ENCODE measurements around the gene DEF6. TPM values are rescaled to one million over a fixed set of nuclear protein-coding genes. Genes with fewer than 3 reads are reported as not detected.

The DEF6 gene
- total and polyA plus RNA-seq, 2 of the 8 experiments (the other 6 are each of a cell fraction or from before 2014, with no cell fraction given), result 3.3 to 4.1 TPM

DNA sequence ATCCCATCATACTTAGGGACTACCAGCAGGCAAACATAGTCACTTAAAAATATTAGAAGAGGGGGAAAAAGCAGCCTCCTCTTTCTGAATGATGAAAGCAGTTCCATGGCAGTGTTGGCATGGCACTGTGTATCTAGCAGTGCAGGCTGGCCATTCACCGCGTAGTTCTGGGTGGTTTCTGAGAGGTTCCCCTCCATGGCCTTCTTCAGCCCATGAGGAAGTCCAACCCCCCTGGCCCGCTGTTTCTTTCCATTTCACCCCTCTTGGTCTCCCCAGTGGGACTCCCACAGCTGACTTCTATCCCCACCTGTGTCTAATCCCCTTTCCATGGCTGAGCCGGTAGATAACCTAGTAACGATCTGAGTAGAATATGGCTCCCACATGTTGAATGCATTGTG is 61.7 kb downstream of the DEF6 start:
- no peak overlapping the region for H2AFZ ChIP-seq (ENCODE audit: low read length)
- no peaks in the 10 kb centered on the region for H3K9me3 ChIP-seq (ENCODE audit: insufficient read depth in 2 of 2, low read depth in 1 of 2, low read length in 1 of 2)
- no peak overlapping the region for H4K5ac ChIP-seq (ENCODE audit: insufficient read length, low read depth, low read length)
- H2BK12ac ChIP-seq (ENCODE audit: low read depth, low read length), result no peak overlapping the region
- no peaks in the 10 kb centered on the region for H4K20me1 ChIP-seq (replicated peaks in 1 of 2; ENCODE audit: control insufficient read depth in 1 of 2, insufficient read depth in 2 of 2, low read length in 2 of 2)
- no peak overlapping the region for H3K56ac ChIP-seq (replicated peaks; ENCODE audit: insufficient read length, low read depth, low read length)
- no peak overlapping the region for H2AK5ac ChIP-seq (ENCODE audit: low read depth, low read length)
- 0 out of 2 replicates have a peak, but pooled peaks cover 2% of the 10 kb centered on the region for H3K23me2 ChIP-seq (ENCODE audit: low read depth, low read length)
- no peak overlapping the region for H3K4me3 ChIP-seq (ENCODE audit: extremely low read depth in 1 of 4, insufficient read depth in 2 of 4, low read depth in 3 of 4, low read length in 4 of 4)
- WGBS, 2 experiments (ENCODE audit: extremely low coverage in 1 of 2, insufficient coverage in 1 of 2, insufficient read length in 1 of 2, insufficient replicate concordance in 2 of 2, low coverage in 1 of 2, low lambda C conversion rate in 2 of 2, missing lambda C conversion rate in 1 of 2), result 98% methylated on average over 5 of the region's 5 CpGs; no CpG with 5 or more reads in 1 of the 2 experiments
- no peak overlapping the region for H2BK15ac ChIP-seq (ENCODE audit: low read length)
- H3K79me2 ChIP-seq (ENCODE audit: control insufficient read depth in 1 of 2, insufficient read depth in 2 of 2, low read length in 2 of 2), result peaks cover 0 to 3% of the 10 kb centered on the region in 2 experiments; a peak in 1 of 4 replicates
- no peaks in the 10 kb centered on the region; a peak in 2 of 8 replicates for H3K36me3 ChIP-seq (ENCODE audit: control insufficient read depth in 2 of 4, insufficient read depth in 4 of 4, low read length in 3 of 4)
- no peaks in the 10 kb centered on the region for H3K27me3 ChIP-seq (replicated peaks in 1 of 4; ENCODE audit: control insufficient read depth in 3 of 4, extremely low read depth in 1 of 4, insufficient read depth in 3 of 4, low read length in 3 of 4)
- H4K91ac ChIP-seq (replicated peaks; ENCODE audit: insufficient read length, low read length), result no peak overlapping the region
- H3K4me2 ChIP-seq (ENCODE audit: insufficient read depth in 1 of 2, low read depth in 2 of 2, low read length in 2 of 2), result no peak overlapping the region
- no peak overlapping the region for H2BK120ac ChIP-seq (replicated peaks; ENCODE audit: low read depth, low read length)
- FAIRE-seq, result no peak
- no peak for DNase-seq (ENCODE audit: low read depth in 1 of 2, low spot score in 2 of 2)
- no peaks in the 10 kb centered on the region; the same call in none of the 2 replicates for H3K79me1 ChIP-seq (ENCODE audit: low read depth, low read length)
- ChIA-PET CTCF (ENCODE audit: partially characterized antibody) (interaction anchor here (0.7 to 3.3 kb wide), 3 partner anchors 7 to 91 kb away, joined by 3 to 17 read pairs (median 10); no protein-coding TSS in a partner anchor), POLR2A (ENCODE audit: partially characterized antibody) (no interaction called here)
- no peak overlapping the region for H3K18ac ChIP-seq (ENCODE audit: extremely low read depth, low read length)
- H4K8ac ChIP-seq (ENCODE audit: extremely low read depth, insufficient read depth, low read length), result no peak overlapping the region
- H3K14ac ChIP-seq (ENCODE audit: insufficient read length), result no peak overlapping the region
- peaks cover 4 to 17% (median 13%) of the 10 kb centered on the region in 4 experiments for H3K4me1 ChIP-seq (replicated peaks in 1 of 4; ENCODE audit: control insufficient read depth in 3 of 4, insufficient read depth in 4 of 4, low read length in 3 of 4)
- no peak overlapping the region for H3K9ac ChIP-seq (replicated peaks in 1 of 4; ENCODE audit: extremely low read depth in 1 of 4, low read depth in 3 of 4, low read length in 3 of 4)
- H3K23ac ChIP-seq (ENCODE audit: insufficient read length), result no peak overlapping the region
- no peak overlapping the region for H2BK20ac ChIP-seq (ENCODE audit: low read length)
- H3K27ac ChIP-seq (ENCODE audit: low read depth, low read length), result no peak overlapping the region
- no peak overlapping the region for H3K4ac ChIP-seq (replicated peaks; ENCODE audit: insufficient read length, low read depth, low read length)
- H2BK5ac ChIP-seq (ENCODE audit: low read depth, low read length), result no peak overlapping the region
- TF ChIP-seq BRCA1 (IDR thresholded peaks at IDR 0.05; ENCODE audit: low read depth, low read length), result no peak
- no peak for TF ChIP-seq GABPA (IDR thresholded peaks at IDR 0.05; ENCODE audit: borderline replicate concordance, insufficient read depth, low read length)
- no peak for TF ChIP-seq GTF2F1 (IDR thresholded peaks at IDR 0.05; ENCODE audit: borderline replicate concordance, low read depth, low read length)
- no peak for TF ChIP-seq TCF12 (IDR thresholded peaks at IDR 0.05; ENCODE audit: low read depth, low read length)
- TF ChIP-seq SAP30 (IDR thresholded peaks at IDR 0.05; ENCODE audit: insufficient read depth, insufficient replicate concordance, low read length), result no peak
- TF ChIP-seq SIN3A (conservative IDR thresholded peaks at IDR 0.05 in 1 of 2, IDR thresholded peaks at IDR 0.05 in 1 of 2; ENCODE audit: low read depth in 1 of 2, low read length in 2 of 2), result no peak
- no peak for TF ChIP-seq EZH2 (IDR thresholded peaks at IDR 0.05; ENCODE audit: low read depth, low read length, severe bottlenecking)
- no peak for TF ChIP-seq EP300 (IDR thresholded peaks at IDR 0.05; ENCODE audit: borderline replicate concordance in 1 of 2, low read depth in 2 of 2, low read length in 2 of 2)
- no peak for TF ChIP-seq NRF1 (IDR thresholded peaks at IDR 0.05; ENCODE audit: low read depth, low read length)
- TF ChIP-seq SIRT6 (IDR thresholded peaks at IDR 0.05; ENCODE audit: low read length), result no peak
- TF ChIP-seq, protein P1, sequence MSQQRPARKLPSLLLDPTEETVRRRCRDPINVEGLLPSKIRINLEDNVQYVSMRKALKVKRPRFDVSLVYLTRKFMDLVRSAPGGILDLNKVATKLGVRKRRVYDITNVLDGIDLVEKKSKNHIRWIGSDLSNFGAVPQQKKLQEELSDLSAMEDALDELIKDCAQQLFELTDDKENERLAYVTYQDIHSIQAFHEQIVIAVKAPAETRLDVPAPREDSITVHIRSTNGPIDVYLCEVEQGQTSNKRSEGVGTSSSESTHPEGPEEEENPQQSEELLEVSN (IDR thresholded peaks at IDR 0.05), result no peak
- no peak for TF ChIP-seq FOSL1 (IDR thresholded peaks at IDR 0.05; ENCODE audit: insufficient read depth, low read depth, low read length)
- no peak for TF ChIP-seq CEBPB (IDR thresholded peaks at IDR 0.05; ENCODE audit: low read depth, low read length)
